SHP77 (cell line): Measurements from ENCODE around the gene RALGPS2.
"Not testable (repeated sequence)": the region's sequence is repeated elsewhere in the genome, so short reads cannot be mapped to it uniquely, and the experiment has no call there.

Experiments
- DNase-seq, 2 experiments: peaks; one replicate each; lab custom pipeline; 2025; lab: John Stamatoyannopoulos, UW

RALGPS2 gene

DNA sequence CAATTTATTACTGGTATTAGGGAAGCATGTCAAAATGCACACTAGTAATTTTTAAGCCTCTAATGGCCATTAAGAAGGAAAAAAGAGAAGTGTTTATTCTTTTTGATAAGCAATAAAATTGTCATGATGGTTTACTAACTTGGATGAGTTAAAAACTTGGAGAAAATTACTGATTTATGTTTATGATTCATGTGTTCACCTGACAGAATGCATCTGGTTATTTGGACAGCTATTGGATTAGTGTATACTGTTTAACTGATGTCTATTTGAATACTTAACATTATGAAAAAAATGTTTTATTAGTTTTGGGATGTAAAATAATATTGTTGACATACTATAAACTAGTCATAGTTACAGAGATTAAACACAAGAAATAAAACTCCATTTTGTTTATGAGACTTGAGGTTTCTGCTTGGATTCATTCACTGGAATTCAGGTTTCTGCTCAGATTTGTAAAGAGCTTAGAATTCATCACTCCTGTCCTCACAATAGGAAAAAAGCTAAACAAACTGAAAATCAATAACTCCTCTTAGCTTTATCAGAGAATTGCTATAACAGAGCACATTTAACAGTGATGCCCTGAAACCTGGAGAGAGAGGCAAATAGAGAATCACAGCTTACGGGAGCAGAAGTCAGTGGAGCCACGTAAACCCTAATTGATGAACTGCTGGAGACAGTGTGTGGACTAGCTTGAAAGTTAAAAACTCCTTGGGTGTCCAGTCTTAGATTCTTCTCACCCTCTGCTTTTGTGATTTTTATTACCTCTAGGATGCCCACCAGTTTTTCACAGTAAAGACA, 56.7 kb downstream of the RALGPS2 start:
- no peak for DNase-seq

GRCh38 chr1:178784131-178784536, 59.1 kb downstream of the RALGPS2 start:
- DNase-seq: no peak

GRCh38 chr1:178792394-178792793, 67.3 kb downstream of the RALGPS2 start:
- no peak for DNase-seq

DNA sequence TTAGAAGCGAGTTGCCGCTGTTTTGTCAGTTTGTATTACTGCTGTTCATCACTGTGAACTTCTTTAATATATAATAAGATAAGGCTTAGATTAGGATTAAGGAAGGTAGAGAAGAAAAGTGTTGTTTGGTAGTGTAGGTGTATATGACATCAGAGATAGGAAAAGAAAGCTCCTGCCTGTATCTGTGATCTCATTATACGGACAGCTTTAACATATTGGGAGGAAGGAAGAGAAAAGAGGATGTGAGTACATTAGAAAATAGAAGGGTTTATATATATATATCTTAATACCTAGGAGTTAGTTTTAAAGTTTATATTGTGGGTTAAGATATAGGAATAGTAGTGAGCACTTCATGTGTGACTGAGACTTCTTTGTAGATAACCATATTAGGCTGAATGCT, 71.0 kb downstream of the RALGPS2 start:
- DNase-seq: no peak

- no peak for DNase-seq
Measured at GRCh38 chr1:178797590-178797989, 72.5 kb downstream of the RALGPS2 start.

DNA sequence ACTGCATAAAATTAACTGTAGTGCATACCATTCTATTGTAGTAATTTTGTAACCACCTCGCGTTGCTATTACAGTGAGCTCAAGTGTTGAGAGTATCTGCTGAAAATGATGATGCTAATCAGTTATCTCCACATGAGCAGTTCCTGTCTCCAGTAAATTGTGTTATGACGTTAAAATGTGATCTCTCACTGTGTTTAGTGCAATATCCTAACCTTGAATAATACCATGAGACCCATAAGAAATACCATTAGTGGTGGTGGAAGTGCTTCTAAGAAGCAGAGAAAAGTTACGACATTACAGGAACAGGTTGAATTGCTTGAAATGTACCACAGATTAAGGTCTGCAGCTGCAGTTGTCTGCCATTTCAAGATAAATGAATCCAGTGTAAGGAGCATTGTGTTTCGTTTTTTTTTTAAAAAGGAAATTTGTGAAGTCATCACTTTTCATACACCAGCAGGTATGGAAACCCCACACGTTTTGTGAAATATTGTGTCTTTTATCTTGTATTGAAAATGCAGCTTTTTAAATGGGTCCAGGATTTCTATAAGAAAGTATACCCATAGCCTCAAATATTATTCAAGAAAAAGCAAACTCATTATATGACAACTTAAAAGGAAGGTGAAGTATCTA, 73.3 kb downstream of the RALGPS2 start:
- no peak for DNase-seq

GRCh38 chr1:178802873-178803272, 77.8 kb downstream of the RALGPS2 start:
- no peak for DNase-seq

- no peak for DNase-seq
Measured at GRCh38 chr1:178806665-178807300, 81.7 kb downstream of the RALGPS2 start.

DNA sequence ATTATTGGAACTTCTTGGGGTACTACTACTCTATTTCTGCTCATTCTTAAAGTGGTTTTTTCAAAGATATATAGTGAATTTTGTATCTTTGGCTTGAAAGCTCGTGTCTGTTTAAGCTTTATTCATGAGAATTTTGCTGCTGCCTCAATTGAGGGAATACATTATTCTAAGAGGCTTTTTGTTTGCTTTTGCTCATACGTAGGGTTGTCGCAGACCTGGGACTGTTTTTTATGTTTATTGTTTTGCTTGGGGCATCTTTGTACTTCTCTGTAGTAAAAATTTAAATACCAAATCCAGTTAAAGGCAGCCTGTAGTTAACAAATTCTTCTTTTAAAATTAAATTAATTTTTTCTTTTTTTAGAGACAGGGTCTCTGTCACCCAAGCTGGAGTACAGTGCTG, 83.5 kb downstream of the RALGPS2 start:
- DNase-seq: no peak

GRCh38 chr1:178810585-178810984, 85.5 kb downstream of the RALGPS2 start:
- DNase-seq: no peak

DNA sequence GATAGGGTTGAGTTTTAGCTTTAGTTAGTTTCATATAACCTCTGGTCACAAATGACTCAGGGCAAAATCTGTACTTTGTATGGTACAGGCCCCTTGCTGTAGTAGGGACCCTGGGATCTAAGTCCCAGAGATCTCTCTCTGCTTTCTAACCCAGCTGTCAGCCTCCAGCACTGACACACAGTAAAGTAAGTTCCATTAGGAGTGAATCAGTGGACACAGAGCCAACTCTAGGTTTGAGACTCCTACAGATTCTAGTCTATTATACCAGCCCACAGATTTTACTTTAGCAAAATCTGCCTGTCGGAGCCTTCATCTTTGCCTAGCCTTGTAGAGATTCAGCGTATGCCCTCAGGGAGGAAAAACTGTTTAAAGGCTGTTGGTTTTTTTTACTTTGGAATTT, 93.4 kb downstream of the RALGPS2 start:
- no peak for DNase-seq

DNA sequence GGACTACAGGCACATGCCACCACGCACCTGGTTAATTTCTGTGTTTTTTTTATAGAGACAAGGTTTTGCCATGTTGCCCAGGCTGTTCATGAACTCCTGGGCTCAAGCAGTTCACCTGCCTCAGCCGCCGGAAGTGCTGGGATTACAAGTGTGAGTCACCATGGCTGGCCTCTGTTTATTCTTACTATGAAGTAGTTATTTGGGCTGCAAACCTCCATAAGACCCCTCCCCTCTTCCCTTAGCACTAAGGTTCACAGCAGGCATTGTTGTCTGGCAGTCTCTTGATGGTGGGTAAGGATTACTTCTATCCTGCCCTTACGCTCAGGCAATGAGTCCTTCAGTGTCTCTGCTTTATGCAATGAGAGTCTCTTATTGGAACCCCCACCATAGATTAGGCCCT, 94.1 kb downstream of the RALGPS2 start:
- DNase-seq: peak; percentile 10 to 16

DNA sequence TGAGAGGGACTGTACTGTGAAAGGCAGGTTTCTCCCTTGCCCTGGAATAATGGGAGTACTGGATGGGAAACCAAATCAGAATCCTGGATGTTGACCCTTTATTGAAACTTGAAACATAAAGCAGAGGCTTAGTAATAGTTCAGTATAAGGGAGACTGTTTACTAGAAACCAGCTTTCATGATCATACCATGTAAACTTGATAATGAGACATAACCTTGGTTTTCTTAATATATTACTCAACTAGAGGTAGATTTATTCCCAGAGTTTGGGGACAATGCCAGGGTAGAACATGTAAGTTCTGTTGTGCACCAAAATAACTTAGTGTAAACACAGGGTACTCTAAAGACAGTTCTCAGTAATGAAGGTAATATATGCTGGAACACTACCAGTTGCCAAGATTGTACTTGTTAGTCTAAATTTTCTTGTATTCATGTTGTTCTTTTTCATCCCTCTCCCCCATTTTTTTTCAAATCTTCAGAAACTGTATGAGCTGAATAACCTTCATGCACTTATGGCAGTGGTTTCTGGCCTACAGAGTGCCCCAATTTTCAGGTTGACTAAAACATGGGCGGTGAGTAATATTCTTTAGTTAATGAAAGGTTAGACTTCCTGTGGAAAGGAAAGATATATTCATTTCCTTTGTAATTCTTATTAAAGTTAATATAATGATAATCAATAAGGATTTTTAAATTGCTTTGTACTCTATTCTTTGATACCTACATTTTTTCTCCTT, 96.3 kb downstream of the RALGPS2 start:
- no peak for DNase-seq

- DNase-seq: no peak
Measured at GRCh38 chr1:178825167-178825566, 100.1 kb downstream of the RALGPS2 start.

- DNase-seq: no peak
Measured at GRCh38 chr1:178844436-178844835, 119.4 kb downstream of the RALGPS2 start.

GRCh38 chr1:178846306-178846705, 121.3 kb downstream of the RALGPS2 start:
- DNase-seq: no peak

- DNase-seq: no peak
Measured at GRCh38 chr1:178847396-178847849, 122.4 kb downstream of the RALGPS2 start.

DNA sequence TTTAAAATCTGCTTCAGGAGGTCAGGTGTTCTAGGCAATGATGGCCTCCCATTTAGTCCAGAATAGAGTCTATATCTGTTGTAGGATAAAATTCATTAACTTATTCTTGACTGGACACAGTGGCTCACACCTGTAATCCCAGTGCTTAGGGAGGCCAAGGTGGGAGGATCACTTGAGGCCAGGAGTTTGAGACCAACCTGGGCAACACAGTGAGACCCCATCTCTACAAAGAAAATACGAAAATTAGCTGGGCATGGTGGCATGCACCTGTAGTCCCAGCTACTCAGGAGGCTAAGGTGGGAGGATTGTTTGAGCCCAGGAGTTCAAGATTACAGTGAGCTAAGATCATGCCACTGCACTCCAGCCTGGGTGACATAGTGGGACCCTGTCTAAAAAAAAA, 122.9 kb downstream of the RALGPS2 start:
- DNase-seq: not testable (repeated sequence)

DNA sequence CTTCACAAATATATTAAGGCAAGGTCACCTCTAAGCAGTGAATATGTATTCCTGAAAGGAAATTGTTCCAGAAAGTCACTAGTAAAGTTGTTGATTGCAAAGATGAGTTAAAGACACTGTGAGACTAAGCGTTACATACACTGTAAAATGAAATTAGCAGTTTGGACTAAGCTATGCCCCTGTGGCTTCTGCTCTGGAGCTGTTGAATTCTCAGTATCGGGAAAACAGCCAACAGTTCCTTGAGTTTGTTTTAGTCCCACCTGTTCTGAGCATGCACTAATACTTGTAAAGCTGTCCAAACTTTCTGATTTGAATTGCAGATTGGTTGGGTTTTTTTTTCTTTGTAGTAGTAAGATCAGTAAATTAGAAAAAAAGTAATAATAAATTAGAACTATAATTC, 124.9 kb downstream of the RALGPS2 start:
- DNase-seq: no peak

- DNase-seq: no peak
Measured at GRCh38 chr1:178857126-178857525, 132.1 kb downstream of the RALGPS2 start.

DNA sequence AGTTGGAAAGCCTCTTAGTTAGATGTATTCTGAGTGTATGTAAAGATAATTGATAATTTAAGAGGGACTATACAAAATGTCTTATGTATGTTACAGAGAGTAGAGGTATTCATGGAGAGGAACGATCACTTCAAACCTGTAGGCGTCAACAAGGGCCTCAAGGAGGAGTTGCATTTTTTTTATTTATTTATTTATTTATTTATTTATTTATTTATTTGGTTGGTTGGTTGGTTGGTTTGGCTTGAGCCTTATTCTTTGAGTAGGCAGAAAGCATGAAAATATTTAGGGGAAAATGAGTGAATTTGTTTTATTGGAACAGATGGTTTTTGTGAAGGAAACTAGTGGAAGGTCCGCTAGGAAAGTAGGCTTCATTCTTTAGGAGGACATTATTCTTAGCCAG, 137.4 kb downstream of the RALGPS2 start:
- no peak for DNase-seq

- no peak for DNase-seq
Measured at GRCh38 chr1:178862864-178863263, 137.8 kb downstream of the RALGPS2 start.
